ENCODE data around the gene SMCO2.
"Not testable (repeated sequence)": the region's sequence is repeated elsewhere in the genome, so short reads cannot be mapped to it uniquely, and the experiment has no call there.

The SMCO2 gene

DNA sequence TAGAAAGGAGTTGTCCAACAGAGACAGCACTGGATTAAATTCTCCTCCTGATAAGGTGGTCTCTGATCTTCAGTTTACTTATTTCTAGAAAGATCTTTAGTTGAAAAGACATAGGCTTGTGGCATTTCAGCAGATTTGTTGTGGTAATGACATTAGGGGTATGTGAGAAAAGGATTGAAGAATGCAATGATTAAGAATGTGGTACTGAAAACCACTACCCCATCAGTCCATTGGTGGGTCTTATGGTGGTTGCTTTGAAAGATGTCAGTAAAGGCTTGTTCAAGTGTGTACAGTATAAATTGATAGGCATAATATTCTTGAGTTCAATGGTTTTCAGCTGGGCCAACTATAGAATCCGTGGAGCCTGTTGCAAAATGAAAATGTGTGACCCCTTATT lies 88.2 kb downstream of the SMCO2 start:
- TF ChIP-seq, protein P1, sequence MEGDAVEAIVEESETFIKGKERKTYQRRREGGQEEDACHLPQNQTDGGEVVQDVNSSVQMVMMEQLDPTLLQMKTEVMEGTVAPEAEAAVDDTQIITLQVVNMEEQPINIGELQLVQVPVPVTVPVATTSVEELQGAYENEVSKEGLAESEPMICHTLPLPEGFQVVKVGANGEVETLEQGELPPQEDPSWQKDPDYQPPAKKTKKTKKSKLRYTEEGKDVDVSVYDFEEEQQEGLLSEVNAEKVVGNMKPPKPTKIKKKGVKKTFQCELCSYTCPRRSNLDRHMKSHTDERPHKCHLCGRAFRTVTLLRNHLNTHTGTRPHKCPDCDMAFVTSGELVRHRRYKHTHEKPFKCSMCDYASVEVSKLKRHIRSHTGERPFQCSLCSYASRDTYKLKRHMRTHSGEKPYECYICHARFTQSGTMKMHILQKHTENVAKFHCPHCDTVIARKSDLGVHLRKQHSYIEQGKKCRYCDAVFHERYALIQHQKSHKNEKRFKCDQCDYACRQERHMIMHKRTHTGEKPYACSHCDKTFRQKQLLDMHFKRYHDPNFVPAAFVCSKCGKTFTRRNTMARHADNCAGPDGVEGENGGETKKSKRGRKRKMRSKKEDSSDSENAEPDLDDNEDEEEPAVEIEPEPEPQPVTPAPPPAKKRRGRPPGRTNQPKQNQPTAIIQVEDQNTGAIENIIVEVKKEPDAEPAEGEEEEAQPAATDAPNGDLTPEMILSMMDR (IDR thresholded peaks at IDR 0.05) = no peak
- H3K27ac ChIP-seq = no peak overlapping the region

DNA sequence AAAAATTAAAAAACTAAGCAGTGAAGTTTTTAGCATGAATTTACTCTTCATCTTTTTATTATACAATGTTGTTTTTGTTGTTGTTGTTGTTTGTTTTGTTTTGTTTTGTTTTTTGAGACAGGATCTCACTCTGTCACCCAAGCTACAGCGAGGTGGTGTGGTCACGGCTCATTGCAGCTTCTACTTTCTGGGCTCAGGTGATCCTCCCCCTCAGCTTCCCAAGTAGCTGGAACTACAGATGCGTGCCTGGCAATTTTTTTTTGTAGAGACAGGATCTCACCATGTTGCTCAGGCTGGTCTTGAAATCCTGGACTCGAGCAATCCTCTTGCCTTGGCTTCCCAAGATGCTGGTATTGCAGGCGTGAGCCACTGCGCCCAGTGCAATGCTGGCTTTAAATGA lies 88.8 kb downstream of the SMCO2 start:
- no peak for DNase-seq (ENCODE audit: low spot score)
- no peak overlapping the region for H3K4me3 ChIP-seq
- no peak overlapping the region for H3K27ac ChIP-seq
- TF ChIP-seq, protein P1 (IDR thresholded peaks at IDR 0.05) = no peak

More for the DNA sequence above, 88.2 kb downstream of the SMCO2 start:
- H3K4me3 ChIP-seq = no peak overlapping the region
- no peak for DNase-seq (ENCODE audit: low spot score)

DNA sequence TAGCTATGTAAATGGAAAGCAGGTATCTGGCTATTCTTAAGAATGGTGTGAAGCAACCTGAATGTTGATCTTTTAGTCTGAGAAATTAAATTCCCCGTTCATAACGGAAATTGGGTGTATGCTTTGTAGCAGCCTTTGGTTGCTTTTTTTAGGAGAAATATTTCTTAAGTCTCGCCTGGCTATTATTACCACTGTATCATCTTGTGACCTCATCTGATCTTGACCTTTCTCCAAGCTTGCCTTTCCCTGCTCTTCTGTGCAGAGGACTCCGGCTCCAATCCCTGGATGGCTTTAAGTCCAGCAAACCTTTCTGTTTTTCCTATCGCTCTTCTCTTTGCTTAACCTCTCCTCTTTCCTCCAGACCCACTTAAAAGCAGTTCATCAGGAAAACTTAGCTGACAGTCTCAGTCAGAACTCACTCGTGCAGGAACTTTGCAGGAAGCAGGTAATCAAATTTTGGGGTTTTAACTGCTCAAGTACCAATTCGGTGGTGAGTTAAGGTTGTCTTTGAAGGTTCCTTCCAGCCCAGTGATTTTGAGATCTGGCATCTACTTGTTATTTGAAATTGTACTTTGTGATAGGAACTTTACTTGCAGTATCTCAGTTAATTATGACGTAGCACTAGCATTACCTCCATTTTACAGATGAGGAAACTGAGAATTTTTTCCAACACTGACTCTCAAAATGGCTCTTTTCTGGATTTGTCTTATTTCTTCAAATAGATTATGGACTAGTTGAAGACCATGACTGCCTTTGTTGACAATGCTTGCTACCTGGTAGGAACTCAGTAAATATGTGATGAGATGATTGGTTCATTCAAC lies 91.5 kb downstream of the SMCO2 start:
- no peak for DNase-seq (ENCODE audit: low spot score)
- TF ChIP-seq, protein P1 (IDR thresholded peaks at IDR 0.05) = no peak
- H3K27ac ChIP-seq = no peak overlapping the region
- no peak overlapping the region for H3K4me3 ChIP-seq

DNA sequence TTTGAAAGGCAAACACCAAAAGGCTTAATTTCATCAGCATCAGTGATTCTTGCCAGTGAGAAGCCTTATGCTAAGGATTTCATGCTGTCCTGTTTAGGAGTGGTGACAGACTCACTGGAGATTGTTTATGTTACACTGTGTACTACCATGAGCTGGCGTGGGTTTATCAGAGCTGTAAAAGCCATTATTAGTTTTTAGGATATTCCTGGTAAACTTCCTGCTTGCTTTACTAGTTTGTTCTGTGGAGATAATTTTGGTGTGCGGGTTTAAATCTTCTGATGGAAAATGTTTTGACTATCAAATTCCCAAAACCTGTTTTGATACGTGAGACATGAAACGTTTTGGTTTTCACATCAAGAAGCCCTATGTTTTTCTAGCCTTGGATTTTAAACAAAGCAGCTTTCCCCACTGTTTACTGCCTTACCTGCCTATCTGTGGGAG lies 92.7 kb downstream of the SMCO2 start:
- H3K4me3 ChIP-seq = no peak overlapping the region
- TF ChIP-seq, protein P1 (IDR thresholded peaks at IDR 0.05) = no peak
- H3K27ac ChIP-seq = no peak overlapping the region

DNA sequence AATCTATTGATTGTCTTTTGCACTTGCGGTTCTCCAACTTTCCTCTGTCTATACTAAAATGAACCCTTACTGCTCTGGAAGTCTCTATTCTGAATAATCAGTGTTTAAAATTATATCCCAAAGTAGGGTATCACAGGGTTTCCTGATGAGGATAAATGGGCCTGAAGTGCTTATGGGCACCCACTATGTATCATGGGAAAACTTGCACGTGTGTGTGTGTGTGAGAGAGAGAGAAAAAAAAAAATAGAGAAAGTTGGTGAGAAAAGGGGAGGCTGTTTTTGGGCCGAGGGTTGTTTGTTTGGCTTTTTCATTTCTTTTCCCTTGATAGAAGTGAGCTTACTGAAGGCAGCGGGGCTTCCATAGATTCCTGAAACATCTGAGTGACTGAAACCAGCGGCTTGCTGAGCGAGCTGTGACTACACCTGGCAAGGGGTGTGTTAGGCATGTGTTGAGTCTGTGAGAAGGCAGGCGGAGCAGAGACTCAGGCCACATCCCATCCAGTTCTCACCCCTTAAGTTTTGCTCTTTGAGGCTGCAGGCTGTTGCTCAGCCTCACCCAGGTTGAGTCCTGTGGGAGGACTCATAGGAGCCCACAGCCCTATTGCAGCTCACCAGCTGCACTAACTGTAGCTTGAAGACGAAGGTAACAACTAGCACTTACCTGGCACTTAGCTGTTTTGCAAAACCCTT lies 94.6 kb downstream of the SMCO2 start:
- DNase-seq (ENCODE audit: low spot score) = no peak
- Histone ChIP-seq H3K27ac (no peak overlapping the region), H3K4me3 (no peak overlapping the region)
- TF ChIP-seq, protein P1 (IDR thresholded peaks at IDR 0.05) = no peak

More for the DNA sequence above, 92.7 kb downstream of the SMCO2 start:
- DNase-seq (ENCODE audit: low spot score) = no peak

DNA sequence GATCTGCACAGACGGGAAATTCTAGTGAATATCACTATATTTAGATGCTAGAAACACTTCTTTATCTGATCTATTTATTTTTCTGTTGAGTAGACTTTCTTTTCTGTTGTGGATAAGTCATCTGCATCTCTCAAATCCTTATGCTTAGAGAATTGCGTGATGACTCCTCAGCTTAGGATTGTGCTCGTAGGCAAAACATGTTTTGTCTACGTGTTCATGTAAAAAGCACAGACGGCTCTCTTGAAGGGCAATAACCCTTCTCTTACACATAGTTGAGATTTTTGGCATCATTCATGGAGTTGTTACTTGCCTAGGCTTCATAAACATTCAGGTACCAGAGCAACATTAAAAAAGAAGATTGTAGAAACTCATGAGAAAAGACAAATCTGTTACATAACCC lies 96.1 kb downstream of the SMCO2 start:
- no peak for DNase-seq (ENCODE audit: low spot score)
- Histone ChIP-seq H3K4me3 (no peak overlapping the region), H3K27ac (no peak overlapping the region)
- TF ChIP-seq, protein P1 (IDR thresholded peaks at IDR 0.05) = no peak

DNA sequence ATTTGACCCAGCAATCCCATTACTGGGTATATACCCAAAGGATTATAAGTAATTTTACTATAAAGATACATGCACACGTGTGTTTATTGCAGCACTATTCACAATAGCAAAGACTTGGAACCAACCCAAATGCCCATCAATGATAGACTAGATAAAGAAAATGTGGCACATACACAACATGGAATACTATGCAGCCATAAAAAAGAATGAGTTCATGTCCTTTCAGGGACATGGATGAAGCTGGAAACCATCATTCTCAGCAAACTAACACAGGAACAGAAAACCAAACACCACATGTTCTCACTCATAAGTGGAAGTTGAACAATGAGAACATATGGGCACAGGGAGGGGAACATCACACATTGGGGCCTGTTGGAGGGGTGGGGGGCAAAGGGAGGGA lies 98.3 kb downstream of the SMCO2 start:
- not testable (repeated sequence) for H3K4me3 ChIP-seq; DNase-seq (ENCODE audit: low spot score)
- peak overlapping the region in 1 of 2 donors; percentile 63 for H3K27ac ChIP-seq
